ENCODE results near the gene ZNF524.

DNA sequence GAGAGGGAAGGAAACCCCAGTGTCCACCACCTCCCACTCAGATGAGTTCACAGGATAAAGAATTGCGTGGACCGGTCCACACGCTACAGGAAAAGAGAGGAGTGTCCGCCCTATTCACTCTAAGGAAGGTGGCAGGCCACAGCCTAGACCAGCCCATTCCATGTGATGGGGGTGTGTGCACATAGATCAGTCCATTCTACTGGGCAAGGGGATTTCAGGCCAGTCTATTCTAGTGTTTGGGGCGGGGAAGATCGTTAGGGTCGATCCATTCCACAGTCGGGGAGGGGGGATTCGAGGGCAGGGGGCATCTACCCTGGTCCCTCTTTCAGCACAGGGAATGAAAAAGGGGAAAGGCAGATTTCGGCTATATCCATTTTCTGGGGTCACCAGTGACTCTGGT, 8.5 kb upstream of the ZNF524 start:
- TF ChIP-seq, protein P1, sequence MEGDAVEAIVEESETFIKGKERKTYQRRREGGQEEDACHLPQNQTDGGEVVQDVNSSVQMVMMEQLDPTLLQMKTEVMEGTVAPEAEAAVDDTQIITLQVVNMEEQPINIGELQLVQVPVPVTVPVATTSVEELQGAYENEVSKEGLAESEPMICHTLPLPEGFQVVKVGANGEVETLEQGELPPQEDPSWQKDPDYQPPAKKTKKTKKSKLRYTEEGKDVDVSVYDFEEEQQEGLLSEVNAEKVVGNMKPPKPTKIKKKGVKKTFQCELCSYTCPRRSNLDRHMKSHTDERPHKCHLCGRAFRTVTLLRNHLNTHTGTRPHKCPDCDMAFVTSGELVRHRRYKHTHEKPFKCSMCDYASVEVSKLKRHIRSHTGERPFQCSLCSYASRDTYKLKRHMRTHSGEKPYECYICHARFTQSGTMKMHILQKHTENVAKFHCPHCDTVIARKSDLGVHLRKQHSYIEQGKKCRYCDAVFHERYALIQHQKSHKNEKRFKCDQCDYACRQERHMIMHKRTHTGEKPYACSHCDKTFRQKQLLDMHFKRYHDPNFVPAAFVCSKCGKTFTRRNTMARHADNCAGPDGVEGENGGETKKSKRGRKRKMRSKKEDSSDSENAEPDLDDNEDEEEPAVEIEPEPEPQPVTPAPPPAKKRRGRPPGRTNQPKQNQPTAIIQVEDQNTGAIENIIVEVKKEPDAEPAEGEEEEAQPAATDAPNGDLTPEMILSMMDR (IDR thresholded peaks at IDR 0.05 in 2 of 3, conservative IDR thresholded peaks at IDR 0.05 in 1 of 3; ENCODE audit: insufficient read depth in 2 of 3, low read depth in 1 of 3, low read length in 3 of 3): no peak
- TF ChIP-seq POLR2A (conservative IDR thresholded peaks at IDR 0.05): no peak
- TF ChIP-seq, protein P2, sequence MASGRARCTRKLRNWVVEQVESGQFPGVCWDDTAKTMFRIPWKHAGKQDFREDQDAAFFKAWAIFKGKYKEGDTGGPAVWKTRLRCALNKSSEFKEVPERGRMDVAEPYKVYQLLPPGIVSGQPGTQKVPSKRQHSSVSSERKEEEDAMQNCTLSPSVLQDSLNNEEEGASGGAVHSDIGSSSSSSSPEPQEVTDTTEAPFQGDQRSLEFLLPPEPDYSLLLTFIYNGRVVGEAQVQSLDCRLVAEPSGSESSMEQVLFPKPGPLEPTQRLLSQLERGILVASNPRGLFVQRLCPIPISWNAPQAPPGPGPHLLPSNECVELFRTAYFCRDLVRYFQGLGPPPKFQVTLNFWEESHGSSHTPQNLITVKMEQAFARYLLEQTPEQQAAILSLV (tag; IDR thresholded peaks at IDR 0.05): no peak
- TF ChIP-seq, protein P3, sequence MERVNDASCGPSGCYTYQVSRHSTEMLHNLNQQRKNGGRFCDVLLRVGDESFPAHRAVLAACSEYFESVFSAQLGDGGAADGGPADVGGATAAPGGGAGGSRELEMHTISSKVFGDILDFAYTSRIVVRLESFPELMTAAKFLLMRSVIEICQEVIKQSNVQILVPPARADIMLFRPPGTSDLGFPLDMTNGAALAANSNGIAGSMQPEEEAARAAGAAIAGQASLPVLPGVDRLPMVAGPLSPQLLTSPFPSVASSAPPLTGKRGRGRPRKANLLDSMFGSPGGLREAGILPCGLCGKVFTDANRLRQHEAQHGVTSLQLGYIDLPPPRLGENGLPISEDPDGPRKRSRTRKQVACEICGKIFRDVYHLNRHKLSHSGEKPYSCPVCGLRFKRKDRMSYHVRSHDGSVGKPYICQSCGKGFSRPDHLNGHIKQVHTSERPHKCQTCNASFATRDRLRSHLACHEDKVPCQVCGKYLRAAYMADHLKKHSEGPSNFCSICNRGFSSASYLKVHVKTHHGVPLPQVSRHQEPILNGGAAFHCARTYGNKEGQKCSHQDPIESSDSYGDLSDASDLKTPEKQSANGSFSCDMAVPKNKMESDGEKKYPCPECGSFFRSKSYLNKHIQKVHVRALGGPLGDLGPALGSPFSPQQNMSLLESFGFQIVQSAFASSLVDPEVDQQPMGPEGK (CRISPR knock-in tag; IDR thresholded peaks at IDR 0.05; ENCODE audit: borderline replicate concordance): no peak
- TF ChIP-seq EZH2 (IDR thresholded peaks at IDR 0.05; ENCODE audit: borderline replicate concordance, low read depth, low read length): no peak
- no peak for TF ChIP-seq SMARCA4 (IDR thresholded peaks at IDR 0.05)
